Measurements from ENCODE around the gene VPS37B. TPM values are rescaled to one million over a fixed set of nuclear protein-coding genes. Genes with fewer than 3 reads are reported as not detected.

VPS37B gene
- total RNA-seq, 1 donor from 2014 or later = 25.8 TPM

- no peak for DNase-seq (ENCODE audit: low read depth)
These were observed 55.1 kb downstream of the VPS37B start for GRCh38 chr12:122840580-122841513.

- peak; percentile 20 for DNase-seq (ENCODE audit: low read depth)
These were observed 55.9 kb downstream of the VPS37B start for GRCh38 chr12:122839907-122840554.

- DNase-seq (ENCODE audit: low read depth) = no peak
These were observed 57.1 kb downstream of the VPS37B start for GRCh38 chr12:122838841-122839240.

GRCh38 chr12:122837306-122838265, 58.3 kb downstream of the VPS37B start:
- peak; percentile 88 for DNase-seq (ENCODE audit: low read depth)

- peak; percentile 52 for DNase-seq (ENCODE audit: low read depth)
These were observed 59.6 kb downstream of the VPS37B start for GRCh38 chr12:122836027-122836921.

GRCh38 chr12:122835750-122836026, 60.2 kb downstream of the VPS37B start:
- DNase-seq (ENCODE audit: low read depth) = no peak

GRCh38 chr12:122834921-122835749, 60.8 kb downstream of the VPS37B start, which contains the start of gene HIP1R:
Gene HIP1R (plus strand): TSS chr12:122835457. CDS start chr12:122835551, 94 bp downstream.
- no peak for DNase-seq (ENCODE audit: low read depth)

GRCh38 chr12:122834104-122834920, 61.6 kb downstream of the VPS37B start:
- DNase-seq (ENCODE audit: low read depth) = peak; percentile 78

- peak; percentile 75 for DNase-seq (ENCODE audit: low read depth)
These were observed 65.3 kb downstream of the VPS37B start for GRCh38 chr12:122830517-122831214.

GRCh38 chr12:122827258-122827657, 68.7 kb downstream of the VPS37B start:
- DNase-seq (ENCODE audit: low read depth) = no peak

GRCh38 chr12:122825773-122826724, 69.9 kb downstream of the VPS37B start:
- DNase-seq (ENCODE audit: low read depth) = peak; percentile 77

- peak; percentile 47 for DNase-seq (ENCODE audit: low read depth)
These were observed 72.5 kb downstream of the VPS37B start for GRCh38 chr12:122823429-122823828.

- DNase-seq (ENCODE audit: low read depth) = no peak
These were observed 75.1 kb downstream of the VPS37B start for GRCh38 chr12:122820838-122821271.

GRCh38 chr12:122820138-122820537, 75.8 kb downstream of the VPS37B start:
- no peak for DNase-seq (ENCODE audit: low read depth)

- DNase-seq (ENCODE audit: low read depth) = no peak
These were observed 76.6 kb downstream of the VPS37B start for GRCh38 chr12:122819209-122819785.

All from renal cortical epithelial cell (primary cell).